ENCODE measurements around the gene NKIRAS1. TPM values are rescaled to one million over a fixed set of nuclear protein-coding genes. Genes with fewer than 3 reads are reported as not detected.

NKIRAS1 gene
- total RNA-seq = 8.5 and 9.5 TPM in 2 replicates
- long read RNA-seq, transcript NKIRAS1-206 (5 exons, 2,014 nt) = major isoform, 21 of 29 reads
- long read RNA-seq, partial matches to known transcripts = 0 of 29 reads
- long read RNA-seq, other reads (novel, unspliced or antisense) = 6 of 29 reads

DNA sequence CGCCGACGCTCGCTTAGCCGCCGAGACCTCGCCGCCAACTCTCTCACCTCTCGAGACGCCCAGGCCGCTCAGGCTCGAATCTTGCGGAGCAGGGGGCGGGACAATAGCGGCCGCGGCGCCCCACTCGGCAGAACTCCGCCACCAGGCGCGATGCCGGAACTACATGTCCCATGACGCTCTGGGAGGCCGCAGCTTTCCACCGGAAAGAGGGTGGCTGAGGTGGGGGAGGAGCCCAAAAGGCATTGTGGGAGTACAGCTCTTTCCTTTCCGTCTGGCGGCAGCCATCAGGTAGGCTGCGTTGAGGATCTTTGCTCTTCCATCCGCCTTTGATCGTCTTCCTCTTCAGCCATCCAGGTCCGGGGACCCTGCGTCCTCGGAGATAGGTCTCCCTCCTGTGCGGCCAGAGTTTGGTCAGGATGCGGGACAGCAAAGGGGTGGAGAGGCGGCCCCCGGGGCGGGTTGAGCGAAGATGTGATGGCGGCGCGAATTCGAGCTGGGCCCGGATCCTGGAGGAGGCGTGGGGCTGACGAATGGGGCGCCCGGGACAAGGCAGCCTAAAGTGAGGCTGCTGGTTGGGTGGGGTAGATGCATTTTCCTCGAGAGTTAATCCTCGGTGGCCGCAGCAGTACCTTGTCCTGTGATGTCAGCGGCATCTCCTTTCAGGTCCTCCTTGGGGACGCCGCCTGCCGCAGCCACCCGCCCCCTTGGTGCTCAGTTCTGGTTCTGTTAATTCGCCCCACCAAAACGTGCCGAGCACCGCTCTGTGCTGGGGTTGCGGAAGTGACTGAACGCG is at the start of gene NKIRAS1, which contains the start of gene RPL15:
Gene NKIRAS1 (minus strand): TSS at position 105 of the 793 bp plus-strand sequence. CDS start 6,086 bp downstream, outside the sequence.
Gene RPL15 (plus strand): TSS at position 247 of the 793 bp plus-strand sequence. CDS start 728 bp downstream, outside the sequence.
- DNase-seq (ENCODE audit: low spot score, unreplicated experiment) = peak; percentile 94
- no peaks in the 10 kb centered on the region for H3K27me3 Mint-ChIP-seq
- H3K36me3 Mint-ChIP-seq (ENCODE audit: insufficient read depth) = peaks cover 28% of the 10 kb centered on the region
- peak within 1 kb of the TSS; percentile 100 for H3K4me3 Mint-ChIP-seq (ENCODE audit: low read depth)
- peaks cover 46% of the 10 kb centered on the region for H3K4me1 Mint-ChIP-seq (ENCODE audit: low read depth)
- peak within 1 kb of the TSS; percentile 100 for H3K27ac Mint-ChIP-seq
- TF ChIP-seq, protein P1, sequence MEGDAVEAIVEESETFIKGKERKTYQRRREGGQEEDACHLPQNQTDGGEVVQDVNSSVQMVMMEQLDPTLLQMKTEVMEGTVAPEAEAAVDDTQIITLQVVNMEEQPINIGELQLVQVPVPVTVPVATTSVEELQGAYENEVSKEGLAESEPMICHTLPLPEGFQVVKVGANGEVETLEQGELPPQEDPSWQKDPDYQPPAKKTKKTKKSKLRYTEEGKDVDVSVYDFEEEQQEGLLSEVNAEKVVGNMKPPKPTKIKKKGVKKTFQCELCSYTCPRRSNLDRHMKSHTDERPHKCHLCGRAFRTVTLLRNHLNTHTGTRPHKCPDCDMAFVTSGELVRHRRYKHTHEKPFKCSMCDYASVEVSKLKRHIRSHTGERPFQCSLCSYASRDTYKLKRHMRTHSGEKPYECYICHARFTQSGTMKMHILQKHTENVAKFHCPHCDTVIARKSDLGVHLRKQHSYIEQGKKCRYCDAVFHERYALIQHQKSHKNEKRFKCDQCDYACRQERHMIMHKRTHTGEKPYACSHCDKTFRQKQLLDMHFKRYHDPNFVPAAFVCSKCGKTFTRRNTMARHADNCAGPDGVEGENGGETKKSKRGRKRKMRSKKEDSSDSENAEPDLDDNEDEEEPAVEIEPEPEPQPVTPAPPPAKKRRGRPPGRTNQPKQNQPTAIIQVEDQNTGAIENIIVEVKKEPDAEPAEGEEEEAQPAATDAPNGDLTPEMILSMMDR (IDR thresholded peaks at IDR 0.05; ENCODE audit: unreplicated experiment) = peak; percentile 54
- peaks cover 3% of the 10 kb centered on the region for H3K9me3 Mint-ChIP-seq (ENCODE audit: low read depth)

DNA sequence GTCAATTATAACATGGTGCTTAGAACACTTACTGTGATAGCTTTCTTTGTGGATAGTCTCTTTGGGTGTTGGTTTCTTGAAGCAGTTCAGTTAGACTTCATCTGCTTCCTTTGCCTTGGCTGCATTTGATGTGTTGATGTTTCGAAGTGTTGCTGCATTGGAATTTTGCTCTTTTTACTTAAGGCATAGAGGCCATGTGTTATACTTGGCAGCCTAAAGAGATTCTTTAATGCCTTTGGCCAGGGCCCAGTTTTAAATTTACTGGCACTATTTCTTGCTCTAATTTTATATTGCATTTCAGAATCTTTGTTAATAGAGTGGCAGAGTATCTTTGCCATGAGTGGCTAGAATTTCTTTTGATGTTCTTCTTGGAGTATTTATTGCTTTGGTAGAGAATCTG is 49.5 kb upstream of the NKIRAS1 start:
- H3K9me3 Mint-ChIP-seq (ENCODE audit: low read depth) = no peaks in the 10 kb centered on the region
- H3K27ac Mint-ChIP-seq = peak overlapping the region; percentile 17

DNA sequence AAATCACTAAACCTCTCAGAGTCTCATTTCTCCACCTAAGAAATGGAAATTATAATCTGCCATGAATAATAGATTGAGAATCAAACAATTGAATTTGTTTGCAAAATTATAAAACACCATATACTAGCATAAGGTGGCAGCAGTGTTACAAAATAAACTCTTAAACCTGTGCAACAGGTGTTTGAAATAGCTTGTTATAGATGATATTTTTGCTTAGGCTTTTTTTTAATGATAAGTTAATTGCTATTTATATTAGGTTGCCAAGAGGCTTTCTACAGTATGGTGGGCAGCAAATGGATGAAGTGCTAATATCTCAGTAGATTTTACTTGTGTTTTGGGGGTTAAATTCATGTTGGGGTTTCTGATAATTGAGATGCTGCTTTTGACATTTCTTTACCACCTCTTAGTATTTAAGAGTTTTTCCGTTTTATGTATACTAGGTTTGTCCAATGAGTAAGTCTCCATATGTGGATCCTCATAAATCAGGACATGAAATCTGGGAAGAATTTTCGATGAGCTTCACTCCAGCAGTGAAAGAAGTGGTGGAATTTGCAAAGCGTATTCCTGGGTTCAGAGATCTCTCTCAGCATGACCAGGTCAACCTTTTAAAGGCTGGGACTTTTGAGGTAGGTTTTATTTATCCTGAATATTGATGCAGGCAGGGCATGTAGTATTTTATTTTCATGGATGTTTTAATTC is 47.9 kb upstream of the NKIRAS1 start:
- TF ChIP-seq, protein P1 (IDR thresholded peaks at IDR 0.05; ENCODE audit: unreplicated experiment) = no peak
- Mint-ChIP-seq H3K27me3 (no peaks in the 10 kb centered on the region), H3K27ac (no peak overlapping the region), H3K36me3 (ENCODE audit: insufficient read depth) (peaks cover 29% of the 10 kb centered on the region), H3K4me1 (ENCODE audit: low read depth) (peaks cover 4% of the 10 kb centered on the region), H3K9me3 (ENCODE audit: low read depth) (no peaks in the 10 kb centered on the region), H3K4me3 (ENCODE audit: low read depth) (no peak overlapping the region)
- no peak for DNase-seq (ENCODE audit: low spot score, unreplicated experiment)

More for the DNA sequence above, 49.5 kb upstream of the NKIRAS1 start:
- H3K27me3 Mint-ChIP-seq = no peaks in the 10 kb centered on the region
- no peak for DNase-seq (ENCODE audit: low spot score, unreplicated experiment)
- H3K4me3 Mint-ChIP-seq (ENCODE audit: low read depth) = no peak overlapping the region
- no peaks in the 10 kb centered on the region for H3K4me1 Mint-ChIP-seq (ENCODE audit: low read depth)
- TF ChIP-seq, protein P1 (IDR thresholded peaks at IDR 0.05; ENCODE audit: unreplicated experiment) = no peak
- peaks cover 26% of the 10 kb centered on the region for H3K36me3 Mint-ChIP-seq (ENCODE audit: insufficient read depth)

DNA sequence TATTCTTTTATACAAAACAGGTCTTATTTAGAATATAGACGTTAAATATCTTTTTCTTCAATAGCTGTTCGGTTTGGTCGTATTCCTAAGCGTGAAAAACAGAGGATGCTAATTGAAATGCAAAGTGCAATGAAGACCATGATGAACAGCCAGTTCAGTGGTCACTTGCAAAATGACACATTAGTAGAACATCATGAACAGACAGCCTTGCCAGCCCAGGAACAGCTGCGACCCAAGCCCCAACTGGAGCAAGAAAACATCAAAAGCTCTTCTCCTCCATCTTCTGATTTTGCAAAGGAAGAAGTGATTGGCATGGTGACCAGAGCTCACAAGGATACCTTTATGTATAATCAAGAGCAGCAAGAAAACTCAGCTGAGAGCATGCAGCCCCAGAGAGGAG is 45.1 kb upstream of the NKIRAS1 start:
- DNase-seq (ENCODE audit: low spot score, unreplicated experiment) = no peak
- H3K27me3 Mint-ChIP-seq = no peaks in the 10 kb centered on the region
- H3K27ac Mint-ChIP-seq = no peak overlapping the region
- H3K4me3 Mint-ChIP-seq (ENCODE audit: low read depth) = no peak overlapping the region
- H3K9me3 Mint-ChIP-seq (ENCODE audit: low read depth) = no peaks in the 10 kb centered on the region
- peaks cover 35% of the 10 kb centered on the region for H3K36me3 Mint-ChIP-seq (ENCODE audit: insufficient read depth)
- TF ChIP-seq, protein P1 (IDR thresholded peaks at IDR 0.05; ENCODE audit: unreplicated experiment) = no peak
- peaks cover 11% of the 10 kb centered on the region for H3K4me1 Mint-ChIP-seq (ENCODE audit: low read depth)

DNA sequence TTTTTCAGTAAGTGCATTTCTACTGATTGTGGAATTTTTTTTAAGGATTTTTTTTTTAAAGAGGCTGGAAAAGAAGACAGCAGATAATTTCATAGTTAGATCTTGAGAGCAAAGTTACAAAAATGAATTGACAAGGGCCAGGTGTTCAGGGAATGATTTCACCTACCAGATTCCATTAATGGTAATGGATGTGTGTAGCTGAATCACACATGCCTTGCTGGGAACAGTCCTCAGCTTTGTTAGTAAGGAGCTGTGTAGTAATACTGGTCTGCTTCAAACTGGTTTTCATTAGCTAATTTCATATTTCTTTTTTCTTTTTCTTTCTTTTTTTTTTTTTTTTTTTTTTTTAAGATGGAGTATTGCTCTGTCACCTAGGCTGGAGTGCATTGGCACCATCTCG is 44.3 kb upstream of the NKIRAS1 start:
- H3K27ac Mint-ChIP-seq = no peak overlapping the region
- DNase-seq (ENCODE audit: low spot score, unreplicated experiment) = no peak
- H3K4me1 Mint-ChIP-seq (ENCODE audit: low read depth) = peaks cover 13% of the 10 kb centered on the region
- TF ChIP-seq, protein P1 (IDR thresholded peaks at IDR 0.05; ENCODE audit: unreplicated experiment) = no peak
- peaks cover 35% of the 10 kb centered on the region for H3K36me3 Mint-ChIP-seq (ENCODE audit: insufficient read depth)
- H3K4me3 Mint-ChIP-seq (ENCODE audit: low read depth) = no peak overlapping the region
- no peaks in the 10 kb centered on the region for H3K27me3 Mint-ChIP-seq
- no peaks in the 10 kb centered on the region for H3K9me3 Mint-ChIP-seq (ENCODE audit: low read depth)
